ENCODE data around the gene NR1D1. TPM values are rescaled to one million over a fixed set of nuclear protein-coding genes. Genes with fewer than 3 reads are reported as not detected.

The NR1D1 gene
- total and polyA plus RNA-seq, 2 of the 13 experiments (the other 11 are each of a cell fraction or from before 2014, with no cell fraction given): 2.1 to 2.7 TPM

DNA sequence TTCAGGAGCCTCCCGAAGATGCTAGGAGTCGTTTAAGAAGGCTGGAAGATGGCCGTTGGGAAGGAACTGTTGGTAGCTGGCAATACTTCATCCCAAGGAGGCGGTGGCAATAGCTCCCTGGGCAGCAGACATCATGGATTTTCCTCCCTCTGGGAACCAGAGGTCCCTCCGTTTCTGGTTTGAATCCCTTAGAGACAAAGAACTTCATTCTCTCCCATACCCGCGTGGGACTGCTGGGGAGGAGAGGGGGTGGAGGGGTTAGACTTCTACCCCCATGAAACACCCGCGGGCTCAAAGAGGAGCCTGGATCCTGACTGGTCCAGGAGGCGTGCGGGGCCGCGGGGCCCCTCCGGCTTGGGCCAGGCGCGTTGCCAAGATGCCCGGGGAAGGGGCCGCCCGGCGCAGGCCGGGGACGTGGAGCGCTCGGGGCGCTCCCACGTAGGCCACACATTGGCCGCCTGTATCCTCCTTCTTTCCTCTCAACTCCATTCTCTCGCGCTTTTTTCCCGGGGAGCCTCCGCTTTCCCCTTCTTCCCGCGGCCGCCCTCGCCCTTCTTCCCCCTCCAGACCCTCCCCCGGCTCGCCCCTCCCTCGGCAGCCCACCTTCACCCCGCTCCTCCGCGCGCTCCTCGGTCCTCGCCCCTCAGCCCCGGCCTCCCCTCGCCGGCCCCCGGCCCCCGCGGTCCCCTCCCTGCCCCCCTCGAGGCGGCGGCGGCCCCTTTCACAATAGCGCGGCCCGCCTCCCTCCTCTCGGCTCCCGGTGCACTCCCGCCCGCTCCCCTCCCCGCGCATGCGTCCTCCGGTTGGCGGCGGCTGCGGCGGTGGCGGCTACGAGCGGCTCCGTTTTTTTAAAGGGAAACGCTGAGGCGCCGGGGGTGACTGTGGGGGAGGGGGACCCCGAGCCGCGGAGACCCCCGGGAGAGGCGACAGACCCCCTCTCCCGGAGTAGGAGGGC lies 21.1 kb upstream of the NR1D1 start, which contains the start of gene MSL1 (continued):
- TF ChIP-seq, protein P1, sequence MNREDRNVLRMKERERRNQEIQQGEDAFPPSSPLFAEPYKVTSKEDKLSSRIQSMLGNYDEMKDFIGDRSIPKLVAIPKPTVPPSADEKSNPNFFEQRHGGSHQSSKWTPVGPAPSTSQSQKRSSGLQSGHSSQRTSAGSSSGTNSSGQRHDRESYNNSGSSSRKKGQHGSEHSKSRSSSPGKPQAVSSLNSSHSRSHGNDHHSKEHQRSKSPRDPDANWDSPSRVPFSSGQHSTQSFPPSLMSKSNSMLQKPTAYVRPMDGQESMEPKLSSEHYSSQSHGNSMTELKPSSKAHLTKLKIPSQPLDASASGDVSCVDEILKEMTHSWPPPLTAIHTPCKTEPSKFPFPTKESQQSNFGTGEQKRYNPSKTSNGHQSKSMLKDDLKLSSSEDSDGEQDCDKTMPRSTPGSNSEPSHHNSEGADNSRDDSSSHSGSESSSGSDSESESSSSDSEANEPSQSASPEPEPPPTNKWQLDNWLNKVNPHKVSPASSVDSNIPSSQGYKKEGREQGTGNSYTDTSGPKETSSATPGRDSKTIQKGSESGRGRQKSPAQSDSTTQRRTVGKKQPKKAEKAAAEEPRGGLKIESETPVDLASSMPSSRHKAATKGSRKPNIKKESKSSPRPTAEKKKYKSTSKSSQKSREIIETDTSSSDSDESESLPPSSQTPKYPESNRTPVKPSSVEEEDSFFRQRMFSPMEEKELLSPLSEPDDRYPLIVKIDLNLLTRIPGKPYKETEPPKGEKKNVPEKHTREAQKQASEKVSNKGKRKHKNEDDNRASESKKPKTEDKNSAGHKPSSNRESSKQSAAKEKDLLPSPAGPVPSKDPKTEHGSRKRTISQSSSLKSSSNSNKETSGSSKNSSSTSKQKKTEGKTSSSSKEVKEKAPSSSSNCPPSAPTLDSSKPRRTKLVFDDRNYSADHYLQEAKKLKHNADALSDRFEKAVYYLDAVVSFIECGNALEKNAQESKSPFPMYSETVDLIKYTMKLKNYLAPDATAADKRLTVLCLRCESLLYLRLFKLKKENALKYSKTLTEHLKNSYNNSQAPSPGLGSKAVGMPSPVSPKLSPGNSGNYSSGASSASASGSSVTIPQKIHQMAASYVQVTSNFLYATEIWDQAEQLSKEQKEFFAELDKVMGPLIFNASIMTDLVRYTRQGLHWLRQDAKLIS (CRISPR knock-in tag; IDR thresholded peaks at IDR 0.05): no peak
- TF ChIP-seq MTF2 (CRISPR knock-in tag; IDR thresholded peaks at IDR 0.05; ENCODE audit: borderline replicate concordance): no peak
- TF ChIP-seq ZBTB42 (CRISPR knock-in tag; IDR thresholded peaks at IDR 0.05): no peak
- TF ChIP-seq EHMT2 (IDR thresholded peaks at IDR 0.05; ENCODE audit: borderline replicate concordance, low read depth, low read length): no peak
- no peak for TF ChIP-seq ZEB1 (IDR thresholded peaks at IDR 0.05; ENCODE audit: insufficient replicate concordance, low read depth)
- TF ChIP-seq RCOR2 (CRISPR knock-in tag; IDR thresholded peaks at IDR 0.05): no peak
- TF ChIP-seq, protein P2, sequence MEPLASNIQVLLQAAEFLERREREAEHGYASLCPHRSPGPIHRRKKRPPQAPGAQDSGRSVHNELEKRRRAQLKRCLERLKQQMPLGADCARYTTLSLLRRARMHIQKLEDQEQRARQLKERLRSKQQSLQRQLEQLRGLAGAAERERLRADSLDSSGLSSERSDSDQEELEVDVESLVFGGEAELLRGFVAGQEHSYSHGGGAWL (CRISPR knock-in tag; IDR thresholded peaks at IDR 0.05): 0 out of 2 replicates have a peak, but pooled peaks have one; percentile 19
- no peak for TF ChIP-seq U2AF2 (IDR thresholded peaks at IDR 0.05; ENCODE audit: low read depth, low read length)
- 0 out of 2 replicates have a peak, but pooled peaks have one; percentile 27 for TF ChIP-seq ZNF776 (CRISPR knock-in tag; IDR thresholded peaks at IDR 0.05)
- TF ChIP-seq ATRX (CRISPR knock-in tag; IDR thresholded peaks at IDR 0.05; ENCODE audit: borderline replicate concordance): no peak
- no peak for TF ChIP-seq ZNF446 (CRISPR knock-in tag; IDR thresholded peaks at IDR 0.05)
- TF ChIP-seq KMT2A (CRISPR knock-in tag; IDR thresholded peaks at IDR 0.05): no peak
- TF ChIP-seq, protein P3, sequence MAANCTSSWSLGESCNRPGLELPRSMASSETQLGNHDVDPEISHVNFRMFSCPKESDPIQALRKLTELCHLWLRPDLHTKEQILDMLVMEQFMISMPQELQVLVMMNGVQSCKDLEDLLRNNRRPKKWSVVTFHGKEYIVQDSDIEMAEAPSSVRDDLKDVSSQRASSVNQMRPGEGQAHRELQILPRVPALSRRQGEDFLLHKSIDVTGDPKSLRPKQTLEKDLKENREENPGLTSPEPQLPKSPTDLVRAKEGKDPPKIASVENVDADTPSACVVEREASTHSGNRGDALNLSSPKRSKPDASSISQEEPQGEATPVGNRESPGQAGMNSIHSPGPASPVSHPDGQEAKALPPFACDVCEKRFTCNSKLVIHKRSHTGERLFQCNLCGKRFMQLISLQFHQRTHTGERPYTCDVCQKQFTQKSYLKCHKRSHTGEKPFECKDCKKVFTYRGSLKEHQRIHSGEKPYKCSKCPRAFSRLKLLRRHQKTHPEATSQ (CRISPR knock-in tag; IDR thresholded peaks at IDR 0.05; ENCODE audit: borderline replicate concordance): no peak
- no peak for TF ChIP-seq SATB2 (CRISPR knock-in tag; IDR thresholded peaks at IDR 0.05)
- TF ChIP-seq ZNF564 (CRISPR knock-in tag; IDR thresholded peaks at IDR 0.05): no peak
- no peak for TF ChIP-seq ZNF432 (CRISPR knock-in tag; IDR thresholded peaks at IDR 0.05; ENCODE audit: borderline replicate concordance)
- no peak; the same call in 1 of the 2 replicates for TF ChIP-seq ZSCAN25 (CRISPR knock-in tag; IDR thresholded peaks at IDR 0.05)
- TF ChIP-seq CHCHD3 (CRISPR knock-in tag; IDR thresholded peaks at IDR 0.05): no peak
- no peak for TF ChIP-seq ZNF251 (CRISPR knock-in tag; IDR thresholded peaks at IDR 0.05)
